NK-92 (cell line): ENCODE results near the gene IFITM5.

Experiments used
- DNase-seq: peaks from one replicate; lab custom pipeline; 2025; ENCODE audit not compliant: unreplicated experiment; lab: John Stamatoyannopoulos, UW

Gene IFITM5

GRCh38 chr11:285021-285893 is 14.1 kb downstream of the IFITM5 start:
- no peak for DNase-seq

GRCh38 chr11:284105-285020 is 15.0 kb downstream of the IFITM5 start:
- no peak for DNase-seq

- no peak for DNase-seq
Observed at GRCh38 chr11:283405-284104, 15.8 kb downstream of the IFITM5 start.

- no peak for DNase-seq
Observed at GRCh38 chr11:282630-283360, 16.5 kb downstream of the IFITM5 start.

DNA sequence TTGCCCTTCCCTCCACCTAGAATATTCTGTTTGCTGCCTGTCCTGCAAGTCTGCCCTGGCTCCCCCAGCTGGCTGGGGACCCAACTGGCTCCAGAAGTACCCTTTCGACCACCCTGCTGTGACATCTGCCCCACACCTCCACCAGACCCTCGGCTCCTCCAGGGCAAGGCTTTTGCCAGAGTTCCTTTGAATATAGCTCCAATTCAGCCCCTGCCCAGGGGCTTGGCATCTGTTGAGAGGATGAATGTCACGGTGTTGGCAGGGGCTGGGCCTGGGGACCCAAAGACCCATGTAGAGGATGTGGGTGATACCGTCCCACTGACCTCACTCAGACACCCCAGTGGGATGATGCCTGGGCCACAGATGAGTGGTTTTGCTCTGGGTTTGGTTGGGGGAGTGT is 17.2 kb downstream of the IFITM5 start:
- no peak for DNase-seq

DNA sequence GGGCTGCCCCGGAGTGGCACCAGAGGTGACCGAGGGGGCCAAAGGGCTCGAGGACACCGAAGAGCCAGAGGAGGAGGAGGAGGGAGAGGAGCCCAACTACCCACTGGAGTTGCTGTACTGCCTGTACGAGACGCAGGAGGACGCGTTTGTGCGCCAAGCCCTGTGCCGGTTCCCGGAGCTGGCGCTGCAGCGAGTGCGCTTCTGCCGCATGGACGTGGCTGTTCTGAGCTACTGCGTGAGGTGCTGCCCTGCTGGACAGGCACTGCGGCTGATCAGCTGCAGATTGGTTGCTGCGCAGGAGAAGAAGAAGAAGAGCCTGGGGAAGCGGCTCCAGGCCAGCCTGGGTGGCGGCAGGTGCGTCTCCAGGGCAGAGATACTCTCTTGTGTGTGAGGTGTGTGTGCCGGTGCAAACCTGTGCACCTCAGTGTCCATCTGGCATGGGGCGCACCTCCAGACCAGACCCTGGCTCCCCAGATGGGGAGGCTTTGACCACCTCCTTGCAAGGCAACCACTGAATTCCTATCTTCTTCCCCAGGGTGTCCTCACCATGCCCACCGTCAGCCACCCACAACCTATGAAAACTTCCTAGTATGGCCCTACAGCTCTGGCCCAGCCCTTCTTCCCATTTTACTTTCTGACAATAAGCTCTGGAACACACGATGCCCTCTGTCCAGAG is 17.7 kb downstream of the IFITM5 start:
- no peak for DNase-seq

DNA sequence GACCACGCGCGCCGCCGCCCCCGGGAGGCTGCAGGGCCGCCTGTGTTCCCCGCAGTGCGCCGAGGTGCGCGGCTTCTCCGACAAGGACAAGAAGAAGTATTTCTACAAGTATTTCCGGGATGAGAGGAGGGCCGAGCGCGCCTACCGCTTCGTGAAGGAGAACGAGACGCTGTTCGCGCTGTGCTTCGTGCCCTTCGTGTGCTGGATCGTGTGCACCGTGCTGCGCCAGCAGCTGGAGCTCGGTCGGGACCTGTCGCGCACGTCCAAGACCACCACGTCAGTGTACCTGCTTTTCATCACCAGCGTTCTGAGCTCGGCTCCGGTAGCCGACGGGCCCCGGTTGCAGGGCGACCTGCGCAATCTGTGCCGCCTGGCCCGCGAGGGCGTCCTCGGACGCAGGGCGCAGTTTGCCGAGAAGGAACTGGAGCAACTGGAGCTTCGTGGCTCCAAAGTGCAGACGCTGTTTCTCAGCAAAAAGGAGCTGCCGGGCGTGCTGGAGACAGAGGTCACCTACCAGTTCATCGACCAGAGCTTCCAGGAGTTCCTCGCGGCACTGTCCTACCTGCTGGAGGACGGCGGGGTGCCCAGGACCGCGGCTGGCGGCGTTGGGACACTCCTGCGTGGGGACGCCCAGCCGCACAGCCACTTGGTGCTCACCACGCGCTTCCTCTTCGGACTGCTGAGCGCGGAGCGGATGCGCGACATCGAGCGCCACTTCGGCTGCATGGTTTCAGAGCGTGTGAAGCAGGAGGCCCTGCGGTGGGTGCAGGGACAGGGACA is 18.4 kb downstream of the IFITM5 start:
- DNase-seq = no peak

DNA sequence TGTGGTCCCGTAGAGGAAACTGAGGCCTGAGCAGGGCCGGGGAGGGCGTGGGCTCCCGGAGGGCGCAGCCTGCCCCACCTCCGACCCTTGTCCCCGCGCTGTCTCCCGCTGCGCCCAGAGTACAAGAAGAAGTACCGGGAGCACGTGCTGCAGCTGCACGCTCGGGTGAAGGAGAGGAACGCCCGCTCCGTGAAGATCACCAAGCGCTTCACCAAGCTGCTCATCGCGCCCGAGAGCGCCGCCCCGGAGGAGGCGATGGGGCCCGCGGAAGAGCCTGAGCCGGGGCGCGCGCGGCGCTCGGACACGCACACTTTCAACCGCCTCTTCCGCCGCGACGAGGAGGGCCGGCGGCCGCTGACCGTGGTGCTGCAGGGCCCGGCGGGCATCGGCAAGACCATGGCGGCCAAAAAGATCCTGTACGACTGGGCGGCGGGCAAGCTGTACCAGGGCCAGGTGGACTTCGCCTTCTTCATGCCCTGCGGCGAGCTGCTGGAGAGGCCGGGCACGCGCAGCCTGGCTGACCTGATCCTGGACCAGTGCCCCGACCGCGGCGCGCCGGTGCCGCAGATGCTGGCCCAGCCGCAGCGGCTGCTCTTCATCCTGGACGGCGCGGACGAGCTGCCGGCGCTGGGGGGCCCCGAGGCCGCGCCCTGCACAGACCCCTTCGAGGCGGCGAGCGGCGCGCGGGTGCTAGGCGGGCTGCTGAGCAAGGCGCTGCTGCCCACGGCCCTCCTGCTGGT is 19.2 kb downstream of the IFITM5 start:
- no peak for DNase-seq

DNA sequence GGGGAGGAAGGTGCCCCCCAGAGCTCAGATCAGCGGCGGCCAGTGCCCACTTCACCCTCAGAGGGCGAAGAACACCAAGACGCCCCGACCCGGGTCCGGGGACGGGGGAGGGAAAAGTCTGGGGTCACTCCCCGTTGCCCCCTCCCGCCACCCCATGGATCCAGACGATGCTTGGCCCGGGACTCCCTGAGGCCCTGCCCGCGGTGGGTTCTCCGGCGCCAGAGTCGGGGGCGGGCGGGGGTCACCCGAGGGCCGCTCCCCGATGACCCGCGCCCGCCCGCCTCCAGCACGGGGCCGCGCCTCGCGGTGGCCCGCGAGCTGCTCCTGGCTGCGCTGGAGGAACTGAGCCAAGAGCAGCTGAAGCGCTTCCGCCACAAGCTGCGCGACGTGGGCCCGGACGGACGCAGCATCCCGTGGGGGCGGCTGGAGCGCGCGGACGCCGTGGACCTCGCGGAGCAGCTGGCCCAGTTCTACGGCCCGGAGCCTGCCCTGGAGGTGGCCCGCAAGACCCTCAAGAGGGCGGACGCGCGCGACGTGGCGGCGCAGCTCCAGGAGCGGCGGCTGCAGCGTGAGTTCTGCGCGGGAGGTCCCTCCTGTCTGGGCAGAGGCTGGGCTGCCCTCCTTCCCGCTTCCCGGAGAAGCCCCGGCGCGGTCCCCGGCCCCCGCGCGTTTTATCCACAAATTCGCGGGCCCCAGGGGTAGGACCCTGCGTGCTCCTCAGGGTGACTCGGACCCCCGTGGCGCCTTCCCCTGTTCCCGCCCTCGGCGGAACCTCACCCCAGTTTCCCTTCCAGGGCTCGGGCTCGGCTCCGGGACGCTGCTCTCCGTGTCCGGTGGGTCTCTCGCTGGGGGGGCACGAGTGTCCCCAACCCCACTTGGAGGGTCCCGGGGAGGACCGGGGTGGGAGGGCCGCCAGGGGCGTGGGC is 20.0 kb downstream of the IFITM5 start:
- no peak for DNase-seq

DNA sequence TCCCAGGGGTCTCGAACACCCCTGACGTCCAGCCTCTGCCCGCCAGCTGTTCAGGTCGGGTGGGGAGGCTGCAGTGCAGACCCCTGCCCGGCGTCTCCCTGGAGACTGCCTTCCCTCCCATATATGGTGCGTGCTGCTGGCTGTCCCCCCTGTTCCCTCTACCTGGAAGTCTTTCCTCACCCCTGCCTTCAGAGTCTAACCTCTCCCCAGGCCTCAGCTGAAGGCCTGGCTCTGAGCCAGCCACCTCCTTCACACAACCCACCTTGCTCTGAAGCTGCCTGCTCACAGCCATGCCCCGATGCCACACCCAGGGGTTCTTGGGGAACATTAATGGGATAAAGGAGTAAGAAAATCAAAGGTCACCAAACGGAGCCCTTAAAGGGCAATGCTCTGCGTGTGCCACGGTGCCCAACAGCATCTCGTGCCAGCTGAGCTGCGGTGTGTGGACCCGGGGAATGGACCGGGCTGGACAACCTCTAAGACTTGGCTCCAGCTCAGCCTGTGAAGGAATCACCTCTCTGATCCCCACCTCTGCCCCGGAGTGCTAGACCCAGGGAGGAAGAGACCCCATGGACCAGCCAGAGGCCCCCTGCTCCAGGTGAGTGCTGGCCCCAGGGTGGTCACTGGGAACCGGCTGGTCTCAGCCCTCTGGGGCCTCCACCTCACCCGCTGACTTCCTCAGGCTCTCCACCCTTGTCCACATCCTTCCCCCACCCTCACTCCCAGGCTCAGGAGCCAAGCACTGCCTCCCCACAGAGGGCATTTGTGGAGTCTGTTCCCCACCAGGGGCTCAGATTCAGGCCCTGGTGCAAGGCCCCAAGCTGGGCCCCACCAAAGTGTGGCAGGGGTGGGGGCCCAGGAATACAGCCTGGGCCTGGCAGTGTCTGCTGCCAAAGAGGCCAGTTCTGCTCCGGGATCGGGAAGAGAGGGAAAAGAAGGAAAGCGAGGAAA is 21.1 kb downstream of the IFITM5 start, which contains the start of gene NLRP6:
NLRP6 (plus strand) TSS at position 407 of the 951 bp plus-strand sequence; CDS start at position 570, 163 bp downstream.
- no peak for DNase-seq

GRCh38 chr11:276219-276618 is 23.1 kb downstream of the IFITM5 start:
- DNase-seq = no peak

- no peak for DNase-seq
Observed at GRCh38 chr11:272931-273198, 26.5 kb downstream of the IFITM5 start.

DNA sequence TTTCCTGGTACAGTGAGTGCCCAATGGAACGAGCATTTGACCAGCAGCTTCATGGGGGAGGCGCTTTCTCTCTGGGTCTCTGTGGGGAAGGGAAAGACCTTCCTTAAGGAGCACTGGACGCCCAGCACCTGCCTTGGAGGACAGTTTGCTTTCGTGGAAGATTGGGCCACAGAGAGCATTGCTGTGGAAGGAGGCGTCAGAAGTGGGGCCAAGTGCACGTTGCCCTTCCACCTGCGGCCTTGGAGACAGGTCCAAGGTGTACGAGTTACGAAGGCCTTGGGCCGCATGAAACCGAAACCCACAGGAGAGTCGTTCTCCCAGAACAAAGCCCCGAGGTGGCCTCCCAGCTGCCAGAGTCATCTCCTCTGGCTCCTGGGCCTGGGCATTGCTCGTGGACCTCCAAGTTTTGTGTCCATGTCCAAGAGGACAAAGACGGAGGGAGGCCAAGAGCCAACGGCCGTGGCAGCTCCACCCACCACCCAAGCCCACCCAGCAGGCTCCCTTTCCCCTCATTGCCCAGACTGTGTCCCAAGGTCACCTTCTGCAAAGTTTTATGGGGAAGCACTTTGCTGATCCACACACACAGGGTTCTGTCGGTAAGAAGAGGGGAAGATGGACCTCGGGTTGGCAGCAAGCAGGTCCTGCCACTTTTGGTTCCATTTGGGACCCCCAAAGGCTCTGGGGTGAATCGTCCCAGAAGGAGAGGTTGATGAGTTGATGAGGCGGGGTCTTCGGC is 27.0 kb downstream of the IFITM5 start:
- DNase-seq = no peak

DNA sequence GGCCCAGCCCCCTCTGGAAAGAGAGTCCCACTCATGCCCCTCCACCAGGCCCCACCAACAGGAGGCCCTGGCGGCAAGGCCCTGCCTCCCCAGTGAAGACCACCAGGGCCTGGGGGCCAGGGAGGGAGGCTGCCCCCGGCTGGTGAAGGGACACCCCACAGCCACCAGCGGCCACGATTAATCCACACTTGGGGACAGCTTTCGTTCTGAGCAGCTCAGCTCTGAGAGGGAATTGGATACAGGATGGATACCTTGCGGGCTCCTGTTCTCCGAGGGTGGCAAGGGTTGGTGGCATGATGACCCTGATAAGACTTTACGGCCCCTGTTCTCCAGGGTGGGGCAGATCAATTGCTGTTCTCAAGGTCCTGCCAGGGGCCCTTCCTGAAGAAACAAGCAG is 28.0 kb downstream of the IFITM5 start:
- DNase-seq = no peak

DNA sequence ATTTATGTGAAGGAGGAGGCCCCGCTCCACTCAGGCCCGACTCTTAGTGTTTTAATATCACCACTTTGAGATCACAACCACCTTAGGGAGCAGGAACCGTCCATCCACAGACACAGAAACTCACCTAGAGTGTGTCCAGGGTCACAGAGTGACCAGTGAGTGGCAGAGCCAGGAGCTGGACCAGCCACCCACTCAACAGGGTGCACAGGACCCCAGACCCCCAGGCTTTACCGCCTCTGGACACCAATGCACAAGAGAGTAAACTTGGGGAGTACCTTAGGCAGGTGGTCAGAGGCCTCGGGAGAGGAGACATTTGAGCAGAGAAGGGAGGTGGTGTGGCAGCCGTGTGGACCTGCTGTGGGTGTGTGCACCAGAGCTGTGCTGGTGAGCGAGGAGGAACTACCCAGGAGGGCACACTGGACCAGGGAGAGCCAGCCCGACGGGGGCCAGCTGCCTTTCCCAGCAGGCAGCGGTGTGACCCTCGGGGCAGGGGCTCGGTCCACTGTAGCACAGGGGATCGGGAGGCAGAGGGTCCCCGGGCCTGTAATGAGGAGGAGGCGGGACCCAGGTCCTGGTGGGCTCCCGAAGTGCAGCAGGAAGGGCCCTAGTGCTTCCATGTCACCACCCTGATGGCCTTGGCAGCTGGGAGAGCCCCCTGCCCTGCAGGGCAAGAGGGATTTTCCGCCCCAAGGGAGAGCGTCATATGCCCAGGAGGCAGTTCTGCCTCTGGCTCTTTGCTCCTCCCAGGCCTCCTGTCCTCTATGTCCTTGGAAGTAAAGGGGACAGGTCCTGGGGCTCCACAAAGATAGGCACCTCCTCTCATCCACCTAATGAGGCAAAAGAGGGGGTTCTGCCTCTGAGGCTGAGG is 28.6 kb downstream of the IFITM5 start:
- DNase-seq = no peak
